ENCODE results near the gene DNAJC27. TPM values are rescaled to one million over a fixed set of nuclear protein-coding genes. Genes with fewer than 3 reads are reported as not detected.

Gene DNAJC27
- total RNA-seq, 2 donors from 2014 or later, result 11.4 to 58.7 TPM

DNA sequence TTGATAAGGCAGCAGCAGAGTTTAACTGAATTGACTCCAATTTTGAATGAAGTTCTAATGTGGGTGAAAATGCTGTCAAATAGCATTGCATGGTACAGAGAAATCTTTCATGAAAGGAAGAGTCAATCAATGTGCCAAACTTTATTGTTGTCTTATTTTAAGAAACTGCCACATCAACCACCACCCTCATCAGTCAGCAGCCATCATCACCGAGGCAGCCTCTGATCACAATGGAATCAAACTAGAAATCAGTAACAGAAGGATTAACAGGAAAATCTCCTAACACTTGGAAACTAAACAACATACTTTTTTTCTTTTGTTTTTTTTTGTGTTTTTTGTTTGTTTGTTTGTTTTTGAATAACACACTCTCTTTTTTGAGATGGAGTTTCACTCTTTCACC, 9.9 kb downstream of the DNAJC27 start:
- intact Hi-C loops (cut with DNase I), result no loop called here
- Histone ChIP-seq H3K4me3 (no peak overlapping the region), H3K36me3 (replicated peaks in 1 of 2; ENCODE audit: insufficient read depth in 1 of 2, low read depth in 2 of 2) (peaks cover 0 to 2% of the 10 kb centered on the region in 2 donors), H3K27me3 (no peaks in the 10 kb centered on the region), H3K27ac (no peak overlapping the region), H3K4me1 (no peaks in the 10 kb centered on the region), H3K9me3 (no peaks in the 10 kb centered on the region)
- WGBS, 2 donors, result 89 to 94% methylated on average over 1 of the region's 1 CpG
- TF ChIP-seq, protein P1, sequence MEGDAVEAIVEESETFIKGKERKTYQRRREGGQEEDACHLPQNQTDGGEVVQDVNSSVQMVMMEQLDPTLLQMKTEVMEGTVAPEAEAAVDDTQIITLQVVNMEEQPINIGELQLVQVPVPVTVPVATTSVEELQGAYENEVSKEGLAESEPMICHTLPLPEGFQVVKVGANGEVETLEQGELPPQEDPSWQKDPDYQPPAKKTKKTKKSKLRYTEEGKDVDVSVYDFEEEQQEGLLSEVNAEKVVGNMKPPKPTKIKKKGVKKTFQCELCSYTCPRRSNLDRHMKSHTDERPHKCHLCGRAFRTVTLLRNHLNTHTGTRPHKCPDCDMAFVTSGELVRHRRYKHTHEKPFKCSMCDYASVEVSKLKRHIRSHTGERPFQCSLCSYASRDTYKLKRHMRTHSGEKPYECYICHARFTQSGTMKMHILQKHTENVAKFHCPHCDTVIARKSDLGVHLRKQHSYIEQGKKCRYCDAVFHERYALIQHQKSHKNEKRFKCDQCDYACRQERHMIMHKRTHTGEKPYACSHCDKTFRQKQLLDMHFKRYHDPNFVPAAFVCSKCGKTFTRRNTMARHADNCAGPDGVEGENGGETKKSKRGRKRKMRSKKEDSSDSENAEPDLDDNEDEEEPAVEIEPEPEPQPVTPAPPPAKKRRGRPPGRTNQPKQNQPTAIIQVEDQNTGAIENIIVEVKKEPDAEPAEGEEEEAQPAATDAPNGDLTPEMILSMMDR (IDR thresholded peaks at IDR 0.05), result no peak
- no peak for TF ChIP-seq POLR2A (IDR thresholded peaks at IDR 0.05)
- DNase-seq, result no peak
- ATAC-seq, result no peak

DNA sequence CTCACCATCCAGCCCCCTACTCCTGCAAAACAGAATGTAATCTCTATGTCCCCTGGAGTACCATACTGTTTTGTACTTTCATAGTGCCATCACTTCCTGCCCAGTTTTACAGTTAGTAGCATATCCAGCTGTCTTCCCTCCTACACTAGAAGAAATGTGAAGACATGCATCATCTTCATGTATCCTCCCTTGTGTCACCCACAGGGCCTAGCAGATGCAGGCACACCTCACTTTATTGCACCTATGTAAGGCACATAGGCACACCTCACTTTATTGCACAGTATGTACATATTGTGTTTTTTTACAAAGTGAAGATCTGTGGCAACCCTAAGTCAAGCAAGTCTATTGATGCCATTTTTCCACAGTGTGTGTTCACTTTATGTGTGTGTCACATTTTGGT, 12.0 kb downstream of the DNAJC27 start:
- TF ChIP-seq, protein P1 (IDR thresholded peaks at IDR 0.05), result no peak
- TF ChIP-seq POLR2A (IDR thresholded peaks at IDR 0.05), result no peak
- H3K27me3 ChIP-seq, result no peaks in the 10 kb centered on the region
- intact Hi-C loops (cut with DNase I), result no loop called here
- DNase-seq (no peak), ATAC-seq (no peak)
- H3K9me3 ChIP-seq, result no peaks in the 10 kb centered on the region
- H3K27ac ChIP-seq, result no peak overlapping the region
- no peaks in the 10 kb centered on the region for H3K4me1 ChIP-seq
- peaks cover 8 to 19% of the 10 kb centered on the region in 2 donors for H3K36me3 ChIP-seq (replicated peaks in 1 of 2; ENCODE audit: insufficient read depth in 1 of 2, low read depth in 2 of 2)
- no peak overlapping the region for H3K4me3 ChIP-seq

DNA sequence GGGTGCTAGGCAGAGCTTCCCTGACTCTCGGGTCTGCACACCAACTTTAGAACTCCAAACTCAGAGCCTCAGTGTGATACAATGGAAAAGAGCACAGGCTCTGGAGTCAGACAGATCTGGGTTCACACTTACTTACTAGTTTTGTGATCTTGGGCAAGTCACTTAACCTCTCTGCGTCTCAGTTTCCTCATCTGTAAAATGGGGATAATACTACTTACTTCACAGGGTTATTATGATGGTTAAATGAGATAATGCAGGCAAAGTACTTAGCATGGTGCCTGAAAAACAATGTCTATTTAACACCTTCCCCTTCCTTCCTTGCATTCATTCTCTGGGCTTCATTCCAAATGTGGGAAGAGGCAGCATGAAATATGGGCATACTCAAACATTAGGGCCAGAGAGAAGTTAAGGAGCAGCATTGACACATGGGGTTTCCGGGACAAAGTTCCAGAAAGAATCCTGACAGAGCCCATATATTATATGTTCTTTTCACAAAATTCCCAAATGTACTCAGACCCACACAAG, 13.3 kb downstream of the DNAJC27 start:
- Histone ChIP-seq H3K27me3 (no peaks in the 10 kb centered on the region), H3K27ac (no peak overlapping the region), H3K4me3 (no peak overlapping the region), H3K4me1 (no peaks in the 10 kb centered on the region), H3K9me3 (no peaks in the 10 kb centered on the region), H3K36me3 (replicated peaks in 1 of 2; ENCODE audit: insufficient read depth in 1 of 2, low read depth in 2 of 2) (peaks cover 8 to 19% of the 10 kb centered on the region in 2 donors)
- WGBS, 2 donors, result 94 to 98% methylated on average over 3 of the region's 3 CpGs
- ATAC-seq, result no peak
- no peak for TF ChIP-seq POLR2A (IDR thresholded peaks at IDR 0.05)
- TF ChIP-seq, protein P1 (IDR thresholded peaks at IDR 0.05), result no peak
- no peak for DNase-seq
- intact Hi-C loops (cut with DNase I), result no loop called here

DNA sequence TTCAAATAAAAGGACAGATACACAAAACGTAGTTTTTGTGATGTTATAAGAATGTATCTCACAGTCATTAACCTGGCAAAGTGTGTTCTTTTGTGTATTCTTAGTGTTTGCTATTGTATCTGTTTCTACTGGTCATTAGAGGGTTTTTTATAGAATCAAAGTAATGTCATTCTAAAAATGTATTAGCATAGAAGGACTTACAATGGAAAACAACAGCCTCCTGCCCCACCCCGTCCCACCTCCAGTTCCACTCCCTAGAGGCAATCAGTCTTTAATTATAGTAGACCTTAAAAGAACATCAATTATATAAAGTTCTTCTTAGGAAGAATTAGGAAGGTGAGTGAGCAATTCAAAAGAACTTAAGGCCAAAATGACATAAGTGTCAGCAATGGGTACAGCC, 13.8 kb downstream of the DNAJC27 start:
- TF ChIP-seq POLR2A (IDR thresholded peaks at IDR 0.05), result no peak
- TF ChIP-seq, protein P1 (IDR thresholded peaks at IDR 0.05), result no peak
- Histone ChIP-seq H3K27ac (no peak overlapping the region), H3K9me3 (no peaks in the 10 kb centered on the region), H3K36me3 (replicated peaks in 1 of 2; ENCODE audit: insufficient read depth in 1 of 2, low read depth in 2 of 2) (peaks cover 8 to 19% of the 10 kb centered on the region in 2 donors), H3K27me3 (no peaks in the 10 kb centered on the region), H3K4me3 (no peak overlapping the region), H3K4me1 (no peaks in the 10 kb centered on the region)
- 82 to 86% methylated on average over 2 of the region's 2 CpGs for WGBS, 2 donors
- intact Hi-C loops (cut with DNase I), result no loop called here
- no peak for ATAC-seq
- no peak for DNase-seq

DNA sequence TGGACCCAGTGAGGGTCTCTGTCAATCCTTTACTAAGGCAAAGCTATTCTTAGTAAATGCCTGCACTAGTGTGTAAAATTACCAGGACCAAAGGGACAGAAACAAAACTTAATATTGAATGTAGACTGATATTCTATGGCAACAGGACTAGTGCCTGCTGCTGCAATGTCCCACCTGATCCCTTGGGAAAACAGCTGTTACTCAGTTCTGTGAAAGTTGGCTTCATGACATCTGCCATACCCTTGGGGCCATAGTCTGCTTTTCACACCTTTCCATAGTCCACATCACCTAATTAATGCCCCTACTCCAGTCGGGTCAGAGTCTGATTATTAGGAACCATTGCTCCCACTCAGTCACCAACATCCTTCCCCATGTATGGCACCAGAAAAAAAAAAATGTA, 14.5 kb downstream of the DNAJC27 start:
- H3K4me3 ChIP-seq, result no peak overlapping the region
- H3K27ac ChIP-seq, result no peak overlapping the region
- peaks cover 8 to 19% of the 10 kb centered on the region in 2 donors for H3K36me3 ChIP-seq (replicated peaks in 1 of 2; ENCODE audit: insufficient read depth in 1 of 2, low read depth in 2 of 2)
- ATAC-seq, result no peak
- no peak for DNase-seq
- no peaks in the 10 kb centered on the region for H3K9me3 ChIP-seq
- H3K4me1 ChIP-seq, result no peaks in the 10 kb centered on the region
- intact Hi-C loops (cut with DNase I), result no loop called here
- H3K27me3 ChIP-seq, result no peaks in the 10 kb centered on the region
- TF ChIP-seq, protein P1 (IDR thresholded peaks at IDR 0.05), result no peak
- no peak for TF ChIP-seq POLR2A (IDR thresholded peaks at IDR 0.05)
- WGBS, 2 donors, result 59 to 77% methylated on average over 1 of the region's 1 CpG

Measured in body of pancreas (tissue), 4 donors.